GM12878 (cell line): Measurements from ENCODE around the gene GSAP.

Source experiments
- CREM ChIP-seq: IDR thresholded peaks from 2 replicates; pipeline ENCODE4 v1.6.1; 2014; ENCODE audit warnings: antibody characterized with exemption, low read depth
- CTCF ChIP-seq, 3 experiments: IDR thresholded peaks in 2 of 3; conservative IDR thresholded peaks in 1 of 3; 2 replicates each; pipeline ENCODE4 v1.5.1; 2011; ENCODE audit warnings: low read depth in 3 of 3, low read length in 3 of 3, mild to moderate bottlenecking in 3 of 3, control low read depth in 2 of 3, moderate library complexity in 2 of 3, inconsistent platforms in 1 of 3, mixed read lengths in 1 of 3; ENCODE audit not compliant: control insufficient read depth in 2 of 3, insufficient read depth in 1 of 3; ENCODE audit errors: extremely low read depth in 1 of 3
- EP300 ChIP-seq, 2 experiments: fragments of 150-350 bp in 1 of 2; IDR thresholded peaks; 2 replicates each; pipeline ENCODE4 v1.6.1; 2011 to 2012; ENCODE audit warnings: low read depth in 2 of 2, low read length in 2 of 2, borderline replicate concordance in 1 of 2, improper control_type of control experiment in 1 of 2, inconsistent platforms in 1 of 2; ENCODE audit not compliant: control insufficient read depth in 1 of 2
- RFX5 ChIP-seq: IDR thresholded peaks from 2 replicates; pipeline ENCODE4 v1.6.1; 2011; ENCODE audit warnings: low read depth, low read length, improper control_type of control experiment
- SP1 ChIP-seq: IDR thresholded peaks from one replicate; pipeline ENCODE4 v1.6.1; 2011; ENCODE audit warnings: low read depth, low read length

GRCh38 chr7:77321300-77321699, 94.8 kb downstream of the GSAP start:
- TF ChIP-seq CREM: no peak
- no peak for TF ChIP-seq CTCF (IDR thresholded peaks at IDR 0.05 in 2 of 3, conservative IDR thresholded peaks at IDR 0.05 in 1 of 3; ENCODE audit: control insufficient read depth in 2 of 3, extremely low read depth in 1 of 3, insufficient read depth in 1 of 3, low read depth in 3 of 3, low read length in 3 of 3)
- TF ChIP-seq SP1: no peak
- no peak for TF ChIP-seq EP300 (IDR thresholded peaks at IDR 0.05; ENCODE audit: borderline replicate concordance in 1 of 2, control insufficient read depth in 1 of 2, low read depth in 2 of 2, low read length in 2 of 2)
- no peak for TF ChIP-seq RFX5
